Measurements from ENCODE around the gene C11orf54.
"Not testable (repeated sequence)": the region's sequence is repeated elsewhere in the genome, so short reads cannot be mapped to it uniquely, and the experiment has no call there.

Gene C11orf54

GRCh38 chr11:93734427-93735222, 6.8 kb upstream of the C11orf54 start:
- DNase-seq (ENCODE audit: low spot score) = no peak

DNA sequence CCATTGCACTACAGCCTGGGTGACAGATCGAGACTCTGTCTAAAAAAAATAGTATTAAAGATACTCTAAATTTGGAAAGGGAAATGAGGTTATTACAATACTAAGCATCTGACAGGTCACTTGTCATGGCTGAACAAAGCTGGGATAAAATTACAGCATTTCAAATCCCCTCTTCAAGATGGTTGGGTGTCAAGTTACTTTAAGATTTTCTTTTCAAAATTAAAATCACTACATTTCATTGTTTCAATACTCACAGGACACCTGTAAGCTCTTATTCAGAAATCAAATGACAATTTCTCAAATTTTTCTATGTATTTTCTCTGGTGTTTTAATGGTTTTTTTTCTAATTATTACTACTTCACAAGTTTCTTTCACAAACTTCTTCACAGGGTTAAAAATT, 5.8 kb upstream of the C11orf54 start:
- DNase-seq (ENCODE audit: low spot score) = no peak

- no peak for DNase-seq (ENCODE audit: low spot score)
Observed at GRCh38 chr11:93736129-93736528, 5.3 kb upstream of the C11orf54 start.

DNA sequence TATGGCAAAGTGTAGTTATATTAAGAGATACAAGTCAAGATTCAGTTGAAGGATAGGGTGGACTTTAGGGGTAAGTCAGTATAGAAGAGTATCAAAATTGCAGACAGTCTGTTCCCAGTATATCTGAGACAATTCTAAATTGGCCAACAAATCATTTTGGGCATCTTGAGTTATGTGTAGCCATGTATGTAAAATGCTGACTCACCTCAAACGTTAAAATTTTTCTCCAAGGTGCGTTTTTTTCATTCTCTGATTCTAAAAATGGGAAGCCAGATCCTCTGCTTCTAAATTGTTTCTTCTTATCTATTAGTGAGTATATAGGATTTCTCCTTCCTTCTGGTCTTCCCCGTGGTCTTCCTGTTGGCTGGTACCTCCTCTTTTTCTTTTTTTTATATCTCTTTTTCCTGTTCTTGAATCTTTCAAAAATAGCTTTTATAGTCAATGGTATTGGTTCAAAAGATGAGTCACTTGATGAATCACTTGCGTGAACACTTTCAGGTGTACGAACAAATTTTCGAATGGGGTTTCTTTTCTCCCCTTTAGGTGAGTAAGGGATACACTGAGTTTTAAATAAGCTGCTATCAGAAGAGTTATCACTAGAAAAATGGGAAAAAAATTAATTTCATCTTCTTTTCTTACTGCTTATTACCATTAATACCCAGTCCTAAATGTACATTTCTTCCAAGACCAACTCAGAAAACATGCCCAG, 3.4 kb upstream of the C11orf54 start:
- no peak for DNase-seq (ENCODE audit: low spot score)

GRCh38 chr11:93738647-93739081, 2.8 kb upstream of the C11orf54 start:
- no peak for DNase-seq (ENCODE audit: low spot score)

DNA sequence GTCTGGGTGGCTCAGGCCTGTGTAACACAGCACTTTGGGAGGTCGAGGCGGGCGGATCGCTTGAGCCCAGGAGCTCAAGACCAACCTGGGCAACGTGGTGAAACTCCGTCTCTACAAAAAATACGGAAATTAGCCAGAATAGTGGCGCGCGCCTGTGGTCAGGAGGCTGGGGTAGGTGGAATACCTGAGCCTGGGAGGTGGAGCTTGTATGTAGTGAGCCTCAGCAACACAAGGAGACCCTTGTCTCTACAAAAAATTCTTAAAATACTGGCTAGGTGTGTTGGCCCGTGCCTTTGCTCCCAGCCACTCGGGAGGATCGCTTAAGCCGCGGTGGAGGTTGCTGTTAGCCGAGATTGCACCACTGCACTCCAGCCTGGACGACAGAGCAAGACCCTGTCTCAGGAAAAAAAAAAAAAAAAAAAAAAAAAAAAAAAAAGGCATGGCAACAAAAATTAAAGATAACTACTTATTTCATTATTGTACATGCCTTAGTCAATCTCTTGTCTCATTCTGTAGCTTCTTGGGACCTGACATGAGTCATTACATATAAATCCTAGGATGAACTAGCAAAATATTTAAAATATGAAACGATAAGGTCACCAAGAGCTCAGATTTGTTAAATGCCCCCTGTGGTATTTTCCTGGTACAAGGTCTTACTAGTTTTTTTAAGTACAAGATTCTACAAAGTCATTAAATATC, 1.3 kb upstream of the C11orf54 start:
- no peak for DNase-seq (ENCODE audit: low spot score)

- DNase-seq (ENCODE audit: low spot score) = peak; percentile 79
Observed at GRCh38 chr11:93740730-93741093, 760 bp upstream of the C11orf54 start.

DNA sequence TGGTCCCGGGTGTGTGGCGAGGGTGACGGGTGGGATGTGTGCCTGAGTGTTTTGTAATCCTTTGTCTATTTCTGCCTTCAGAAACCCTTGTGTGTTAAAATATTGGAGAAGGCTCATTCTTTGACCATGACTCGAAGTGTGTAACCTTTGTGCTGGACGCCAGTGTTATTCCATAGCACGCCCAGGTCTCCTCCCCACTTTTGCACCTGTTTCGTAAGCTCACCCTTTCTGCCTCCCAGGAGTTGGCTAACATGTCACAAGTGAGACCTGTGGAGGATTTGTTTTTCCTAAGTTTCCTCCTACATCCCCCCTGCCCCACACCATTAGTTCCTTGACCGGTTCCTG, 382 bp downstream of the C11orf54 start:
- DNase-seq (ENCODE audit: low spot score) = no peak

- no peak for DNase-seq (ENCODE audit: low spot score)
Observed at GRCh38 chr11:93743291-93743690, 1.8 kb downstream of the C11orf54 start.

- DNase-seq (ENCODE audit: low spot score) = no peak
Observed at GRCh38 chr11:93744669-93745004, 3.2 kb downstream of the C11orf54 start.

DNA sequence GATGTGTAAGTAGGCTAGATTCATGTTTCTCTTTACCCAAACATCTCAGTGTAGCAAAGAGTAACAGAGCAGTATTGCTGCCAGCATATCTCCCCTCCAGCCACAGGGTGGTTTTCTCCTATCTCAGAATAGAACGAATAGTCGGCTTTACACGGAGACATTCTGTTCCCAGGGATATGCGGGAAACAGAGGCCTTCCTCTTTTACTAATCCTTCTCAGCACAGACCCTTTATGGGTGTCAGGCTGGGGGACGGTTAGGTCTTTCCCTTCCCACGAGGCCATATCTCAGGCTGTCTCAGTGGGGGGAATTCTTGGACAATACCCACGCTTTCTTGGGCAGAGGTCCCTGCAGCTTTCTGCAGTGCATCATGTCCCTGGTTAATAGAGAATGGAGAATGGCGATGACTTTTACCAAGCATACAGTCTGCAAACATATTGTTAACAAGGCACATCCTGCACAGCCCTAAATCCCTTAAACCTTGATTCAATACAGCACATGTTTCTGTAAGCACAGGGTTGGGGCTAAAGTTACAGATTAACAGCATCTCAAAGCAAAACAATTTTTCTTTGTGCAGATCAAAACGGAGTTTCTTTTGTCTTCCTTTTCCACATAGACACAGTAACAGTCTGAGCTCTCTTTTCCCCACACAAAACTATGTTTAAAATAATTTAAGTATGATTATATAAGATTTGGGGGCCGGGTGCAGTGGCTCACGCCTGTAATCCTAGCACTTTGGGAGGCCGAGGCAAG, 3.7 kb downstream of the C11orf54 start:
- not testable (repeated sequence) for DNase-seq (ENCODE audit: low spot score)

GRCh38 chr11:93746101-93746500, 4.6 kb downstream of the C11orf54 start:
- no peak for DNase-seq (ENCODE audit: low spot score)

GRCh38 chr11:93747122-93747521, 5.7 kb downstream of the C11orf54 start:
- no peak for DNase-seq (ENCODE audit: low spot score)

DNA sequence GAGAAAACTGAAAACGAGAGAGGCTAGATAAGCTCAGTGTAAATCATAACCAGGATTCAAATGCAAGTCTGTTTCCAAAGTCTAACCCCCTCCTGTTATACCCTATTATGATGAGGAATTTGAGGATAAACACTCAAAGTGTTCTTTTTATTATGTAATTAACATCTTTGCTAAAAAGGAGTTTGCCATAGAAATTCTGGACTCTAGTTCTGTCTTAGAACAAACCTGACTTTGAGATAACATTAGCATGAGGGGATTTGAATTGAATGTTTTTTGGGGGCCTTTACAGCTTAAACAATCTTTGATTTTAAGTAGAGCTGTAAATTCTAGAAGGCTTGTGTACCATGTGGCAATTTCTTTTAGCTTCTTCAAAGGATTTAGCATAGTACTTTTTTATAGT, 9.5 kb downstream of the C11orf54 start:
- DNase-seq (ENCODE audit: low spot score) = no peak

GRCh38 chr11:93753241-93753640, 11.8 kb downstream of the C11orf54 start:
- DNase-seq (ENCODE audit: low spot score) = no peak

DNA sequence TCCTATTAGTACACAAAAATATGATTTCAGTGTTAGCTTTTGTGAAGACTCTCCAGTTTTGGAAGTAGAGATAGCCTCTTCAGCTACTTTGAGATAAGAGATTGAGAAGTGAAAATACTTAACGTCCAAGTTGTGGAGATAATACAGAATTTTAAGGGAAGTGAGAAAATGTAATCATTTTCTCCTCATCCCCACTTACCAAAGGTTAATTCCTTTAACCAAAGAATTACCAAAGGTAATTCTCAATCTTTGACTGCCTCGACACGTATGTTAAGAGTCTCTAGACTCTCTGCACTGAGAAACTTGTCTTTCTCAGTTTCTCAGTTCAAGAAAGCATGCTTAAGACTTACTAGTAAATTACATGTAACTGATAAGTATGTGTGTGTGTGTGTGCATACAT, 15.3 kb downstream of the C11orf54 start:
- DNase-seq (ENCODE audit: low spot score) = no peak

- DNase-seq (ENCODE audit: low spot score) = no peak
Observed at GRCh38 chr11:93757301-93757700, 15.8 kb downstream of the C11orf54 start.

DNA sequence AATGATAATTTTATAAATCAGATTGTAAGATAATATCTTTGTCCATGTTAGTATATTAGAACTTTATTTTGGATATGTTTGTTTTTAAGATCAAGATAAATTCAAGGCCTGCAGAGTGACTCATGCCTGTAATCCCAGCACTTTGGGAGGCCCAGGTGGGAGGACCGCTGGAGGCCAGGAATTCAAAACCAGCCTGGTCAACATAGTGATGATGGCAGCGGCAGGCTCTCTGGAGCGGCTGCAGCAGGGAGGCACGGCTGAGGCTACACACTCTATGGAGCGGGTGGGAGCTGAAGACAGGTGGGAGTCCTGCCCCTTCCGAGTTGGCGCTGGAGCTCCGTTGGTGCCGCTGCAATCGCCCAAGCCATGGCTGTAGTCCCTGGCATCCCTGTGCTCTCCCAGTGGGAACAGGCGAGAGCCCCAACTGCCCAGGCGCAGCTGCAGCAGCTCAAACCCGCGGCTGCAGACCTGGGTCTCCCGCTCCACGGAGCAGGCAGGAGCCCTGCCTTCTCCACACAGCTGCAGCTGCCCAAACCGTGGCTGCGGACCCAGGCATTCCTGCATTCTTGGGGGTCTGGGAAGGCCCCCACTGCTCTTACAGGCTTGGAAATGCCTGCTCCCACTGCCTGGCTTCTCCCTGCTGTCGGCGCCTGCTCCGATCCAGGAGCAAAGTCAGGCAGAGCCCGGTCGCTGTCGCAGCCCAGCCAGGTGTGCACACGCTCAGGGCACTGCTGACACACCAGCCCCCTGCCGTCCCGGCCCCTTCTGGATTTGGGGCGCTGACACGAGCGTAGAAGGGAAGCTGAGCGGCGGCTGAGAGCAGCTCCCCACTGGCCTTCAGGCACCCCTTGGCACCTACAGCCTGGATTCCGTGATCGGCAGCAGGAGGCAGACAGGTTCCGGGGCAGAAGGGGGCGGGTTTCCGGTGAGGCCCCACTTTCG, 16.7 kb downstream of the C11orf54 start:
- no peak for DNase-seq (ENCODE audit: low spot score)

DNA sequence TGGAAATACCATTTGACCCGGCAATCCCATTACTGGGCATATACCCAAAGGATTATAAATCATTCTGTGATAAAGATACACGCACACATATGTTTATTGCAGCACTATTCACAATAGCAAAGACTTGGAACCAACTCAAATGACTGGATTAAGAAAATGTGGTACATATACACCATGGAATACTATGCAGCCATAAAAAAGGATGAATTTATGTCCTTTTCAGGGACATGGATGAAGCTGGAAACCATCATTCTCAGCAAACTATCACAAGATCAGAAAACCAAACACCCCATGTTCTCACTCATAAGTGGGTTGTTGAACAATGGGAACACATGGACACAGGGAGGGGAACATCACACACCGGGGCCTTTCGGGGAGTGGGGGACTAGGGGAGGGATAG, 17.7 kb downstream of the C11orf54 start:
- DNase-seq (ENCODE audit: low spot score) = not testable (repeated sequence)

DNA sequence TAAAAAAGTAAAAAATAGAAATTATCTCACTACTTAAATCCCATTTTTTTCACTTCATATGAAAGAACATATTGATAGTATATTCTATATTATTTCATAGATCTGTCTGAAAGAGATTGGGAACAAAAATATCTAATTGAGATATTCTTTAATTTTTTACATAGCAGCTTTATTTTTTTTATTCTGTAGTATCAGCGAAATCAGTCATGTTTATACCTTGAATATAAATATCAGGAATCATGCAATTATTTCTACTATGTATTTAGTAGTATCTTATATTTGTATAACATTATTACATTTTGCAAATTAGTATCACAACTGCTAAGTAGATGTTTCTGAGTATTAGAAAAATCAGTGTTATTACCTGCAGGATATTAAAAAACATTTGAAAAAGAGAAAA, 20.4 kb downstream of the C11orf54 start:
- DNase-seq (ENCODE audit: low spot score) = no peak

DNA sequence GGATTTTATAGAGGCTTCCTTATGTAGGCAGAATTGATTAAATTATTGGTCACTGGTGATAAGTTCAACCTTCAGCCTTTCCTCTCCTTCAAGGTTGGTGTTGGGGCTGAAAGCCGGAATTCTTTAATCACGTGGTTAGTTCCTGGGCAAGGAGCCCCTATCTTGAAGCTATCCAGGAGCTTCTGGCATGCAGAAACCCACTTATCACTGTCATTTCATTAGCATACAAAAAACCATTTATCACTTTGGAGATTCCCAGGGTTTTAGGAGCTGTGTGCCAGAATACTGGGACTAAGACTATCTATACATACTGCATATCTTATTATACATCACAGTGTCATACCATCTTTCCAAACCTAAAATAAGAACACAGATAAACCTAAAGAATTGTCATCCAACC, 24.1 kb downstream of the C11orf54 start:
- DNase-seq (ENCODE audit: low spot score) = no peak

Measured in SK-N-DZ (cell line).